ENCODE results near the gene PHF21B. TPM values are rescaled to one million over a fixed set of nuclear protein-coding genes. Genes with fewer than 3 reads are reported as not detected.

Gene PHF21B
- total and polyA plus RNA-seq, 8 donors = 0.24 to 1.4 (median 1.1) TPM; not detected in 1

GRCh38 chr22:44916281-44917231 is 93.2 kb downstream of the PHF21B start:
- no peak for TF ChIP-seq CTCF (IDR thresholded peaks at IDR 0.05)
- ATAC-seq = no peak
- H3K27ac ChIP-seq = no peak overlapping the region

GRCh38 chr22:44915441-44915840 is 94.4 kb downstream of the PHF21B start:
- ATAC-seq (no peak), DNase-seq (peak in 1 of 4 donors; percentile 61)
- Histone ChIP-seq H3K4me3 (no peak overlapping the region), H3K9me3 (peaks cover 0 to 10% of the 10 kb centered on the region in 2 donors), H3K36me3 (no peaks in the 10 kb centered on the region), H3K27ac (no peak overlapping the region), H3K27me3 (peaks cover 0 to 15% of the 10 kb centered on the region in 2 donors), H3K4me1 (no peaks in the 10 kb centered on the region)
- TF ChIP-seq CTCF (IDR thresholded peaks at IDR 0.05) = no peak
- intact Hi-C loops (cut with DNase I) = no loop called here

More at GRCh38 chr22:44916281-44917231, 93.2 kb downstream of the PHF21B start:
- DNase-seq = peak in 2 of 4 donors; percentile 14 to 79
- Histone ChIP-seq H3K4me3 (no peak overlapping the region), H3K4me1 (no peaks in the 10 kb centered on the region), H3K36me3 (no peaks in the 10 kb centered on the region), H3K27me3 (peaks cover 0 to 16% of the 10 kb centered on the region in 2 donors), H3K9me3 (peaks cover 0 to 5% of the 10 kb centered on the region in 2 donors)
- intact Hi-C loops (cut with DNase I) = no loop called here

- peaks cover 0 to 10% of the 10 kb centered on the region in 2 donors for H3K9me3 ChIP-seq
- H3K27me3 ChIP-seq = peaks cover 0 to 10% of the 10 kb centered on the region in 2 donors
- no peak overlapping the region for H3K27ac ChIP-seq
- no peaks in the 10 kb centered on the region for H3K4me1 ChIP-seq
- H3K4me3 ChIP-seq = no peak overlapping the region
- intact Hi-C loops (cut with DNase I) = no loop called here
- DNase-seq (peak in 1 of 4 donors; percentile 61), ATAC-seq (no peak)
- TF ChIP-seq CTCF (IDR thresholded peaks at IDR 0.05) = no peak
- no peaks in the 10 kb centered on the region for H3K36me3 ChIP-seq
Observed at GRCh38 chr22:44914026-44914721, 95.6 kb downstream of the PHF21B start.

- intact Hi-C loops (cut with DNase I) = no loop called here
- ATAC-seq (no peak), DNase-seq (peak in 1 of 4 donors; percentile 61)
- Histone ChIP-seq H3K27me3 (peaks cover 0 to 10% of the 10 kb centered on the region in 2 donors), H3K9me3 (peaks cover 0 to 10% of the 10 kb centered on the region in 2 donors), H3K27ac (no peak overlapping the region), H3K36me3 (no peaks in the 10 kb centered on the region), H3K4me3 (no peak overlapping the region), H3K4me1 (no peaks in the 10 kb centered on the region)
- TF ChIP-seq CTCF (IDR thresholded peaks at IDR 0.05) = no peak
Observed at GRCh38 chr22:44913198-44913983, 96.4 kb downstream of the PHF21B start.
